GM23248 (cell line): Measurements from ENCODE around the gene UCN2.

Experiments
- EZH2 ChIP-seq: fragments of 200-600 bp; sonication (generic); IDR thresholded peaks from 2 replicates; pipeline ENCODE4 v1.6.1; 2018; ENCODE audit warnings: antibody characterized with exemption, mild to moderate bottlenecking; ENCODE audit not compliant: insufficient read depth, poor library complexity, severe bottlenecking
- EZH2phosphoT487 ChIP-seq: fragments of 200-600 bp; sonication (generic); IDR thresholded peaks from 2 replicates; pipeline ENCODE4 v1.6.1; 2018; ENCODE audit warnings: antibody characterized with exemption, moderate library complexity, mild to moderate bottlenecking, low read depth; ENCODE audit not compliant: insufficient read depth

DNA sequence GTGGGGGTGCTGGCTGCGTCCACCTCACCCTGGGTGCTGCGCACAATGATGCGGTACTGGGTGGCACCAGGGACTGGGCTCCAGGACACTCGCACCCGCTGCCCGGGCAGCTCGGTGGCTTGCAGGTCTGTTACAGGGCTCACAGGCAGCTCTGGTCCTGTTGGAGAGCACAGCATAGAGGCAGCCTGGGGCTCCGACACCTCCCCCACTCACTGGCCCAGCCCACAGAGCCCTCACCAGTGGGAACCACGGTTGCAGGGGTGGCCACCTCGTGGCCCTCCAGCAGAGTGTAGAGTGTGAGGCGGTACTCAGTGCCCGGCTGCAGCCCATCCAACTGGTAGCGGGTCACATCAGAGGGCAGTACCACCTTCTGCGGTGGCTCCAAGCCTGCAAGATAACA, 27.9 kb upstream of the UCN2 start:
- TF ChIP-seq EZH2 (no peak), EZH2phosphoT487 (no peak)
